HepG2 (cell line): Measurements from ENCODE around the gene LAMC1. TPM values are rescaled to one million over a fixed set of nuclear protein-coding genes. Genes with fewer than 3 reads are reported as not detected.
A peak's percentile ranks its signal among the peaks of the same experiment; 100 is the strongest.

Source experiments
- IKZF4 ChIP-seq: sonication (generic); formaldehyde crosslinking; IDR thresholded peaks from 2 replicates; pipeline ENCODE4 v1.5.1; 2020; ENCODE audit warnings: borderline replicate concordance, mild to moderate bottlenecking, low read depth, missing genetic modification reagents; ENCODE audit errors: not compliant biosample characterization
- KDM6A ChIP-seq: IDR thresholded peaks from 2 replicates; pipeline ENCODE4 v1.6.1; 2016; ENCODE audit warnings: low read depth
- KLF15 ChIP-seq: sonication (generic); formaldehyde crosslinking; IDR thresholded peaks from 2 replicates; pipeline ENCODE4 v1.8.1; 2023; ENCODE audit warnings: borderline replicate concordance, mild to moderate bottlenecking, inconsistent platforms, missing genetic modification reagents, mixed read lengths
- MYC ChIP-seq: sonication (generic); formaldehyde crosslinking; IDR thresholded peaks from 2 replicates; pipeline ENCODE4 v1.9.0; 2021; ENCODE audit warnings: missing genetic modification reagents, borderline replicate concordance
- NFYB ChIP-seq: sonication (generic); formaldehyde crosslinking; IDR thresholded peaks from 2 replicates; pipeline ENCODE4 v1.4.0; 2020; ENCODE audit warnings: missing genetic modification reagents
- SP5 ChIP-seq: IDR thresholded peaks from 2 replicates; pipeline ENCODE4 v1.6.1; 2016; ENCODE audit warnings: low read depth, borderline replicate concordance
- ZBTB38 ChIP-seq: sonication (generic); formaldehyde crosslinking; IDR thresholded peaks from 2 replicates; pipeline ENCODE4 v1.5.1; 2020; ENCODE audit warnings: mild to moderate bottlenecking, missing genetic modification reagents
- ZNF263 ChIP-seq: sonication (generic); formaldehyde crosslinking; IDR thresholded peaks from 2 replicates; pipeline ENCODE4 v1.4.0; 2020; ENCODE audit warnings: missing genetic modification reagents
- ZNF614 ChIP-seq: IDR thresholded peaks from 2 replicates; pipeline ENCODE4 v1.6.1; 2018; ENCODE audit warnings: missing biosample characterization, missing genetic modification reagents, inconsistent platforms, borderline replicate concordance
- ZNF724P ChIP-seq: sonication (generic); formaldehyde crosslinking; IDR thresholded peaks from 2 replicates; pipeline ENCODE4 v1.8.0; 2022; ENCODE audit warnings: missing genetic modification reagents, borderline replicate concordance
- ZNF781 ChIP-seq: sonication (generic); formaldehyde crosslinking; IDR thresholded peaks from 2 replicates; pipeline ENCODE4 v1.5.1; 2020; ENCODE audit warnings: borderline replicate concordance, mild to moderate bottlenecking, missing genetic modification reagents; ENCODE audit errors: not compliant biosample characterization
- polyA plus RNA-seq, 8 experiments: library from polyadenylated mRNA; depleted of rRNA in 3 of 8; stranded (reverse) in 7 of 8; unstranded in 1 of 8; fragments of >200 nt; fragmentation: Illumina TruSeq in 4 of 8; extraction: Trizol in 4 of 8; gene quantifications; 2 replicates each; pipeline versions ENCODE4 v1.2.1 to v1.2.3, GENCODE V29; 2011 to 2016; ENCODE audit warnings: low read depth in 4 of 8, missing spikeins in 1 of 8, mixed read lengths in 1 of 8; ENCODE audit not compliant: insufficient read depth in 1 of 8
- total RNA-seq, 5 experiments: library from RNA; depleted of rRNA; stranded (reverse); fragments of >200 nt; fragmentation: Illumina TruSeq; extraction: Trizol; gene quantifications; 2 replicates each; pipeline ENCODE4 v1.2.3, GENCODE V29; 2016; ENCODE audit warnings: low read depth in 1 of 5
- TF ChIP-seq, protein P1 (sequence below): sonication (generic); formaldehyde crosslinking; IDR thresholded peaks from 2 replicates; pipeline ENCODE4 v1.4.0; 2020; ENCODE audit warnings: mild to moderate bottlenecking, missing genetic modification reagents
- TF ChIP-seq, protein P2 (sequence below): sonication (generic); formaldehyde crosslinking; IDR thresholded peaks from 2 replicates; pipeline ENCODE4 v1.4.0; 2020; ENCODE audit warnings: mild to moderate bottlenecking, missing genetic modification reagents
- TF ChIP-seq, protein P3 (sequence below), 2 experiments: sonication (generic) in 1 of 2; formaldehyde crosslinking in 1 of 2; IDR thresholded peaks; 2 replicates each; pipeline versions ENCODE4 v1.5.1 to v1.6.1; 2011 to 2020; ENCODE audit warnings: borderline replicate concordance in 1 of 2, low read depth in 1 of 2, low read length in 1 of 2, mild to moderate bottlenecking in 1 of 2, missing genetic modification reagents in 1 of 2, moderate library complexity in 1 of 2
- TF ChIP-seq, protein P4 (sequence below): sonication (generic); formaldehyde crosslinking; IDR thresholded peaks from 2 replicates; pipeline ENCODE4 v1.4.0; 2020; ENCODE audit warnings: missing genetic modification reagents
- TF ChIP-seq, protein P5 (sequence below): sonication (generic); formaldehyde crosslinking; IDR thresholded peaks from 2 replicates; pipeline ENCODE4 v1.4.0; 2020; ENCODE audit warnings: mild to moderate bottlenecking, missing genetic modification reagents
- TF ChIP-seq, protein P6 (sequence below): sonication (generic); formaldehyde crosslinking; IDR thresholded peaks from 2 replicates; pipeline ENCODE4 v1.5.1; 2020; ENCODE audit warnings: mild to moderate bottlenecking, missing genetic modification reagents
- TF ChIP-seq, protein P7 (sequence below): fragments of 450-650 bp; IDR thresholded peaks from 2 replicates; pipeline ENCODE4 v1.6.1; 2017

LAMC1 gene
- total and polyA plus RNA-seq, 2 of the 13 experiments (the other 11 are each of a cell fraction or from before 2014, with no cell fraction given) = 58.5 to 137 TPM

DNA sequence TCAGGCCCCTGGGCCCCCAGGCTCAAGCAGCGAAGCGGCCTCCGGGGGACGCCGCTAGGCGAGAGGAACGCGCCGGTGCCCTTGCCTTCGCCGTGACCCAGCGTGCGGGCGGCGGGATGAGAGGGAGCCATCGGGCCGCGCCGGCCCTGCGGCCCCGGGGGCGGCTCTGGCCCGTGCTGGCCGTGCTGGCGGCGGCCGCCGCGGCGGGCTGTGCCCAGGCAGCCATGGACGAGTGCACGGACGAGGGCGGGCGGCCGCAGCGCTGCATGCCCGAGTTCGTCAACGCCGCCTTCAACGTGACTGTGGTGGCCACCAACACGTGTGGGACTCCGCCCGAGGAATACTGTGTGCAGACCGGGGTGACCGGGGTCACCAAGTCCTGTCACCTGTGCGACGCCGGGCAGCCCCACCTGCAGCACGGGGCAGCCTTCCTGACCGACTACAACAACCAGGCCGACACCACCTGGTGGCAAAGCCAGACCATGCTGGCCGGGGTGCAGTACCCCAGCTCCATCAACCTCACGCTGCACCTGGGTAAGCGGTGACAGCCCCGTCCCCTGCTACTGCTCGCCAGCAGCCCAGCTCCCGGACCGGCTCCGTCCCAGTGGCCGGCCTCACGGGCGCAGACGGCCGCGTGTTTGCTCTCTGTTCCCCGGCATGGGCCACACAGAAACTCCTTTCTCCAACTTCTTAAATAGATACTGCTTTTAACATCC lies 539 bp downstream of the LAMC1 start (continued):
- TF ChIP-seq IKZF4 (CRISPR knock-in tag) = peak; percentile 62
- TF ChIP-seq, protein P1, sequence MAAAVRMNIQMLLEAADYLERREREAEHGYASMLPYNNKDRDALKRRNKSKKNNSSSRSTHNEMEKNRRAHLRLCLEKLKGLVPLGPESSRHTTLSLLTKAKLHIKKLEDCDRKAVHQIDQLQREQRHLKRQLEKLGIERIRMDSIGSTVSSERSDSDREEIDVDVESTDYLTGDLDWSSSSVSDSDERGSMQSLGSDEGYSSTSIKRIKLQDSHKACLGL (CRISPR knock-in tag) = peak; percentile 85; the same call in 1 of the 2 replicates
- no peak for TF ChIP-seq NFYB
- peak; percentile 22; the same call in 1 of the 2 replicates for TF ChIP-seq ZNF263 (CRISPR knock-in tag)
- peak; percentile 66; the same call in 1 of the 2 replicates for TF ChIP-seq ZBTB38 (CRISPR knock-in tag)
- peak; percentile 82; the same call in 1 of the 2 replicates for TF ChIP-seq MYC (CRISPR knock-in tag)
- TF ChIP-seq, protein P2, sequence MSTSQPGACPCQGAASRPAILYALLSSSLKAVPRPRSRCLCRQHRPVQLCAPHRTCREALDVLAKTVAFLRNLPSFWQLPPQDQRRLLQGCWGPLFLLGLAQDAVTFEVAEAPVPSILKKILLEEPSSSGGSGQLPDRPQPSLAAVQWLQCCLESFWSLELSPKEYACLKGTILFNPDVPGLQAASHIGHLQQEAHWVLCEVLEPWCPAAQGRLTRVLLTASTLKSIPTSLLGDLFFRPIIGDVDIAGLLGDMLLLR (CRISPR knock-in tag) = peak; percentile 82
- TF ChIP-seq ZNF614 (CRISPR knock-in tag) = 0 out of 2 replicates have a peak, but pooled peaks have one; percentile 42
- 0 out of 2 replicates have a peak, but pooled peaks have one; percentile 64 for TF ChIP-seq KLF15 (CRISPR knock-in tag)
- TF ChIP-seq ZNF724P (CRISPR knock-in tag) = no peak; the same call in 1 of the 2 replicates
- TF ChIP-seq, protein P3, sequence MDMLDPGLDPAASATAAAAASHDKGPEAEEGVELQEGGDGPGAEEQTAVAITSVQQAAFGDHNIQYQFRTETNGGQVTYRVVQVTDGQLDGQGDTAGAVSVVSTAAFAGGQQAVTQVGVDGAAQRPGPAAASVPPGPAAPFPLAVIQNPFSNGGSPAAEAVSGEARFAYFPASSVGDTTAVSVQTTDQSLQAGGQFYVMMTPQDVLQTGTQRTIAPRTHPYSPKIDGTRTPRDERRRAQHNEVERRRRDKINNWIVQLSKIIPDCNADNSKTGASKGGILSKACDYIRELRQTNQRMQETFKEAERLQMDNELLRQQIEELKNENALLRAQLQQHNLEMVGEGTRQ (IDR thresholded peaks at IDR 0.05; ENCODE audit: low read depth, low read length) = no peak
- TF ChIP-seq, protein P3 (CRISPR knock-in tag; IDR thresholded peaks at IDR 0.05; ENCODE audit: borderline replicate concordance) = no peak
- TF ChIP-seq, protein P4, sequence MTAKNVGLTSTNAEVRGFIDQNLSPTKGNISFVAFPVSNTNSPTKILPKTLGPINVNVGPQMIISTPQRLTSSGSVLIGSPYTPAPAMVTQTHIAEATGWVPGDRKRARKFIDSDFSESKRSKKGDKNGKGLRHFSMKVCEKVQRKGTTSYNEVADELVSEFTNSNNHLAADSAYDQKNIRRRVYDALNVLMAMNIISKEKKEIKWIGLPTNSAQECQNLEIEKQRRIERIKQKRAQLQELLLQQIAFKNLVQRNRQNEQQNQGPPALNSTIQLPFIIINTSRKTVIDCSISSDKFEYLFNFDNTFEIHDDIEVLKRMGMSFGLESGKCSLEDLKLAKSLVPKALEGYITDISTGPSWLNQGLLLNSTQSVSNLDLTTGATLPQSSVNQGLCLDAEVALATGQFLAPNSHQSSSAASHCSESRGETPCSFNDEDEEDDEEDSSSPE (CRISPR knock-in tag) = no peak
- TF ChIP-seq, protein P5, sequence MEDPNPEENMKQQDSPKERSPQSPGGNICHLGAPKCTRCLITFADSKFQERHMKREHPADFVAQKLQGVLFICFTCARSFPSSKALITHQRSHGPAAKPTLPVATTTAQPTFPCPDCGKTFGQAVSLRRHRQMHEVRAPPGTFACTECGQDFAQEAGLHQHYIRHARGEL (CRISPR knock-in tag) = no peak
- TF ChIP-seq KDM6A (CRISPR knock-in tag) = no peak
- TF ChIP-seq, protein P6, sequence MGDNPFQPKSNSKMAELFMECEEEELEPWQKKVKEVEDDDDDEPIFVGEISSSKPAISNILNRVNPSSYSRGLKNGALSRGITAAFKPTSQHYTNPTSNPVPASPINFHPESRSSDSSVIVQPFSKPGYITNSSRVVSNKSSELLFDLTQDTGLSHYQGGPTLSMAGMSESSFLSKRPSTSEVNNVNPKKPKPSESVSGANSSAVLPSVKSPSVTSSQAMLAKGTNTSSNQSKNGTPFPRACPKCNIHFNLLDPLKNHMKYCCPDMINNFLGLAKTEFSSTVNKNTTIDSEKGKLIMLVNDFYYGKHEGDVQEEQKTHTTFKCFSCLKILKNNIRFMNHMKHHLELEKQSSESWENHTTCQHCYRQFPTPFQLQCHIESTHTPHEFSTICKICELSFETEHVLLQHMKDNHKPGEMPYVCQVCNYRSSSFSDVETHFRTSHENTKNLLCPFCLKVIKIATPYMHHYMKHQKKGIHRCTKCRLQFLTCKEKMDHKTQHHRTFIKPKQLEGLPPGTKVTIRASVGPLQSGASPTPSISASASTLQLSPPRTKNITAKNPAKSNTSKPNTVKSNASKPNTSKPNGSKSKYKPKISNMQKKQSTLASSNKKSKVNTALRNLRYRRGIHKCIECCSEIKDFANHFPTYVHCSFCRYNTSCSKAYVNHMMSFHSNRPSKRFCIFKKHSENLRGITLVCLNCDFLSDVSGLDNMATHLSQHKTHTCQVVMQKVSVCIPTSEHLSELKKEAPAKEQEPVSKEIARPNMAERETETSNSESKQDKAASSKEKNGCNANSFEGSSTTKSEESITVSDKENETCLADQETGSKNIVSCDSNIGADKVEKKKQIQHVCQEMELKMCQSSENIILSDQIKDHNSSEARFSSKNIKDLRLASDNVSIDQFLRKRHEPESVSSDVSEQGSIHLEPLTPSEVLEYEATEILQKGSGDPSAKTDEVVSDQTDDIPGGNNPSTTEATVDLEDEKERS (CRISPR knock-in tag) = no peak
- TF ChIP-seq ZNF781 (CRISPR knock-in tag) = no peak
- TF ChIP-seq SP5 = no peak
- TF ChIP-seq, protein P7, sequence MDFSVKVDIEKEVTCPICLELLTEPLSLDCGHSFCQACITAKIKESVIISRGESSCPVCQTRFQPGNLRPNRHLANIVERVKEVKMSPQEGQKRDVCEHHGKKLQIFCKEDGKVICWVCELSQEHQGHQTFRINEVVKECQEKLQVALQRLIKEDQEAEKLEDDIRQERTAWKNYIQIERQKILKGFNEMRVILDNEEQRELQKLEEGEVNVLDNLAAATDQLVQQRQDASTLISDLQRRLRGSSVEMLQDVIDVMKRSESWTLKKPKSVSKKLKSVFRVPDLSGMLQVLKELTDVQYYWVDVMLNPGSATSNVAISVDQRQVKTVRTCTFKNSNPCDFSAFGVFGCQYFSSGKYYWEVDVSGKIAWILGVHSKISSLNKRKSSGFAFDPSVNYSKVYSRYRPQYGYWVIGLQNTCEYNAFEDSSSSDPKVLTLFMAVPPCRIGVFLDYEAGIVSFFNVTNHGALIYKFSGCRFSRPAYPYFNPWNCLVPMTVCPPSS = no peak
